GM12864 (cell line): ENCODE measurements around the gene GPR151.

Experiments used
- DNase-seq: peaks from one replicate; pipeline ENCODE4 v3.0.0-alpha.2; 2011; ENCODE audit warnings: low read depth
- H3K4me3 ChIP-seq: 2 replicates; pipeline ENCODE4 v1.5.1; 2011; ENCODE audit warnings: mild to moderate bottlenecking, low read depth, low read length, control low read depth
- CTCF ChIP-seq: IDR thresholded peaks from 2 replicates; pipeline ENCODE4 v1.5.1; 2011; ENCODE audit warnings: low read depth, mild to moderate bottlenecking, moderate library complexity, low read length, control low read depth, inconsistent platforms; ENCODE audit errors: missing control alignments

GPR151 gene

GRCh38 chr5:146463446-146463845 is 52.5 kb downstream of the GPR151 start:
- no peak overlapping the region for H3K4me3 ChIP-seq
- TF ChIP-seq CTCF: no peak
- no peak for DNase-seq
